GM19099 (cell line): Measurements from ENCODE around the gene TSR3.

ENCODE experiments used
- POLR2A ChIP-seq: IDR thresholded peaks from 3 replicates; pipeline ENCODE4 v1.6.1; 2011; ENCODE audit warnings: low read depth; ENCODE audit not compliant: insufficient read length; ENCODE audit errors: extremely low read depth

The TSR3 gene

DNA sequence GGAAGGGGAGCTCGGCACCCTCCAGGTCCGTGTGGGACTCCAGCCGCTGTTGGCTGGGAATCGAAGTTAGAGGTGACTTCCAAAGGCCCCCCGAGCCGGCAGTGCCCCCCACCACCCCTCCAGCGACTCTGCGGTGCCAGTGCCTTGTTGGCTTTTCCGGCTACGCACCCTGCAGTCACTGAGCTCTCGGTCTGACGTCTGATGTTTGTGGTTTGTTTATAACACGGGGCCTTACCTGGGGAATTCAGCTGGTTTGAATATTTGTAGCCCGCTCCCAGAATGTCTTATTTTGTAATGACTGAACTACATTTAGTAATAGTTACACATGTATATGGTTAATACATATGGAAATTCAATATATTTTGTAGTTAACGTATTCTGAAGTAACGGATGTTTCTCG is 25.3 kb downstream of the TSR3 start:
- TF ChIP-seq POLR2A: no peak

GRCh38 chr16:1325673-1326371 is 25.9 kb downstream of the TSR3 start:
- TF ChIP-seq POLR2A: no peak

DNA sequence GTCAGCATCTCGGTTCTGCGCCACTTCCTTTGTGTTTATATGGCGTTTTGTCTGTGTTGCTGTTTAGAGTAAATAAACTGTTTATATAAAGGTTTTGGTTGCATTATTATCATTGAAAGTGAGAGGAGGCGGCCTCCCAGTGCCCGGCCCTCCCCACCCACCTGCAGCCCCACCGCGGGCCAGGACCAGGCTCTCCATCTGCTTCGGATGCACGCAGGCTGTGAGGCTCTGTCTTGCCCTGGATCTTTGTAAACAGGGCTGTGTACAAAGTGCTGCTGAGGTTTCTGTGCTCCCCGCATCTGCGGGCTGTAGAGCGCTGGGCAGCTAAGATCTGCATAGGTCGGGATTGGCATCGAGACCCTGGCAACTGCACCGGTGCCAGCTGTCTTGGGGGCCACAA is 26.4 kb downstream of the TSR3 start:
- no peak for TF ChIP-seq POLR2A

DNA sequence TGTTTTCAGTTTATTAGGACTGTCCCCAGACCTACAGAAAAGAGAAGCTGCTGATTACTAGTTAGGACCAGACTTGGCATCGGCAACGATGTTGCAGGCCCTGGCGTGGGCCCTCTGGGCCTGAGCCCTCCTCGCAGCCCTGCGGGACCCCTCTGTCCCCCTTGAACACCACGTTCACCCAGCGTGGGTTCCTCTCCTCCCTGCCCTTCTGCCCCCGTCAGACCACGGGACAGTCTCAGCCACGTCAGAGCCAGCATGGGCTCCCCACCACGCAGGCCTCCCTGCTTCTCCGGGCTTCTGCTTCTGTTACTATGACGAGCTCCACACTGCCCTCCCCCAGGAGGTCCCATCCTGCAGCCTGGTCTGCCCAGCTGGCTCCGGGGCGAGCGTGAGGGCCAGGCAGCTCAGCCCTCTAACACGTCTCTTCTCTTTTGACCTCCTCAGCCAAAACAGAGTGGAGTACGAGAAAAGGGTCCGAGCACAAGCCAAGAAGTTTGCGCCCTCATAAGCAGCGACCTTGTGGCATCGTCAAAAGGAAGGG is 27.3 kb downstream of the TSR3 start:
- no peak for TF ChIP-seq POLR2A

GRCh38 chr16:1323296-1324239 is 28.1 kb downstream of the TSR3 start:
- TF ChIP-seq POLR2A: no peak

DNA sequence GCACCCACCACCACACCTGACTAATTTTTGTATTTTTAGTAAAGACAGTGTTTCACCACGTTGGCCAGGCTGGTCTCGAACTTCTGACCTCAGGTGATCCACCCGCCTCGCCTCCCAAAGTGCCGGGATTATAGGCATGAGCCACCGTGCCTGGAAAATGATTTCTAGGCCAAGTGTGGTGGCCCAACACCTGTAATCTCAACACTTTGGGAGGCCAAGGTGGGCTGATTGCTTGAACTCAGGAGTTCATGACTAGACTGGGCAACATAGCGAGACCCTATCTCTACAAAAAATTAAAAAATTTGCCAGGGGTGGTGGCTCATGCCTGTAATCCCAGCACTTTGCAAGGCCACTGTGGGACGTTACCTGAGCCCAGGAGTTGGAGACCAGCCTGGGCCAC is 29.3 kb downstream of the TSR3 start:
- no peak for TF ChIP-seq POLR2A

- TF ChIP-seq POLR2A: no peak
Observed at GRCh38 chr16:1320658-1321240, 30.9 kb downstream of the TSR3 start.

- TF ChIP-seq POLR2A: no peak
Observed at GRCh38 chr16:1320097-1320496, 31.6 kb downstream of the TSR3 start.

GRCh38 chr16:1319041-1319440 is 32.6 kb downstream of the TSR3 start:
- TF ChIP-seq POLR2A: no peak

GRCh38 chr16:1318268-1318545 is 33.5 kb downstream of the TSR3 start:
- no peak for TF ChIP-seq POLR2A

DNA sequence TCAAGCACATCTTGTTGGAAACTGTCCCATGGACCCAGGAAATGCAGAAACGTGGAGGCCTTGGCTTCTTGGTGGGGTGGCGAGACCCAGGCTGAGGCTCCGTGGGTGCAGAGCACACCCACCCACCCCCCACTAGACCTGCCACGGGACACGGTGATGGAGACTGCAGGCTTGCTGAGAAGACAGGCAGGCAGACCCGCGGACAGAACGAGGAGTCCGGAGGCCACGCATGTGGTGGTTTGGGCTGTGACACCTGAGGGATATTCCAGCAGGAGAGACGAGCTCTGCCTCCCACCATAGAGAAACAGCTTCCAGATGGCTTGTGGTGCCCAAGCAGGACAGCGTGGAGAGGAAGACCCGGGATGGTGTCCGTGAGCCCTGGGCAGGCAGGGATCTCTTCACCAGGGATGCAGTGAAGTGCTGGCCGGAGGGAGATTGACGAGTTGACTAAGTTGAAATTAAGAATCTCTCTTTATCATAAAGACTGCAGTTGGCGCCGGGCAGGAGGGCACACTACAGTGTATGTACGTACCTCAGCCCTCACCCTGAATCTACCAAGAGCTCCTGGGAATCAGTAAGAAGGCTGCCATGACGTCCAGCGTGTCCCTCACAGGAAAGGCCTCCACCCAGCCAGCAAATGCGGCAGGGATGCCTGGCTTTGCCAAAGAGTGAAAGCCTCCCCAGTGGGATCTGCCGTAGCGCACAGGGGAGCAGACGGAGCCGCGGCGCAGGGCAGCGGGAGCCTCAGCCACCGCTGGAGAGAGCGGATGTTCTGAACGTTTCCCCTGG is 34.0 kb downstream of the TSR3 start:
- no peak for TF ChIP-seq POLR2A

DNA sequence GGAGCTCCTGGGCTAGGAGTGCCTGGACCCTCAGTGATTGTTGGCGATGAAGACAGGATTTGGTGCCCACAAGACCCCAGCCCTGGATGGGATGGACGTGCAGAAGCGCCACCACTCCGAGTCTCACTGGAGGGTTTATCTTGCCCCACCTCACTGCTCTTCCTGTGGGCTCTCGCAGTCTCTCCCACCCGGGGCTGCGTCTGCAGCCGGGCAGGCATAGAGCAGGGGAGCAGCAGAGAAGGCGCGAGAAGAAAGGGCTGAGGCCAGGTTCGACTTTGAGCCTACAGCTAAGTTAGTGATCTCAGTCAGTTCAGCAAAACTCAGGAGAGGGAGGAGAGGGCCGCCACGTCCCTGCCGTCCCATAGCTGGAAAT is 35.7 kb downstream of the TSR3 start:
- TF ChIP-seq POLR2A: no peak

- no peak for TF ChIP-seq POLR2A
Observed at GRCh38 chr16:1315081-1316032, 36.3 kb downstream of the TSR3 start.
